DOHH2 (cell line): Measurements from ENCODE around the gene ZNF747.

Experiments
- H3F3A ChIP-seq: fragments of 200-600 bp; sonication (generic), shearing (Covaris generic); 2 replicates; pipeline ENCODE4 v1.6.0; 2016; ENCODE audit warnings: antibody characterized with exemption, mild to moderate bottlenecking; ENCODE audit not compliant: control insufficient read depth, insufficient read depth
- H3K27ac ChIP-seq: fragments of 200-600 bp; sonication (generic); 2 replicates; pipeline ENCODE4 v1.5.1; 2014; ENCODE audit warnings: low read depth, mild to moderate bottlenecking, low read length, moderate library complexity
- H3K27me3 ChIP-seq: fragments of 200-600 bp; sonication (generic); 2 replicates; pipeline ENCODE4 v1.6.1; 2014; ENCODE audit warnings: mild to moderate bottlenecking, low read length, mixed read lengths; ENCODE audit not compliant: control insufficient read depth
- H3K36me3 ChIP-seq: fragments of 200-600 bp; sonication (generic); 2 replicates; pipeline ENCODE4 v1.6.1; 2014; ENCODE audit warnings: mild to moderate bottlenecking, low read length, moderate library complexity, mixed read lengths; ENCODE audit not compliant: control insufficient read depth
- H3K4me1 ChIP-seq: fragments of 200-600 bp; sonication (generic); 2 replicates; pipeline ENCODE4 v1.6.1; 2014; ENCODE audit warnings: mild to moderate bottlenecking, low read length, mixed read lengths; ENCODE audit not compliant: control insufficient read depth
- H3K4me2 ChIP-seq: fragments of 200-600 bp; sonication (generic); 2 replicates; pipeline ENCODE4 v1.6.0; 2014; ENCODE audit warnings: mild to moderate bottlenecking, low read length, moderate library complexity
- H3K4me3 ChIP-seq: fragments of 200-600 bp; sonication (generic); 2 replicates; pipeline ENCODE4 v1.5.1; 2014; ENCODE audit warnings: mild to moderate bottlenecking, low read length, mixed read lengths
- H3K79me2 ChIP-seq: fragments of 200-600 bp; sonication (generic); 2 replicates; pipeline ENCODE4 v1.6.1; 2014; ENCODE audit warnings: mild to moderate bottlenecking, low read length, mixed read lengths; ENCODE audit not compliant: control insufficient read depth
- H3K9me2 ChIP-seq: fragments of 200-600 bp; sonication (generic); replicated peaks from 2 replicates; pipeline ENCODE4 v1.6.1; 2014; ENCODE audit warnings: mild to moderate bottlenecking, low read length, mixed read lengths; ENCODE audit not compliant: control insufficient read depth
- H3K9me3 ChIP-seq: fragments of 200-600 bp; sonication (generic); 2 replicates; pipeline ENCODE4 v1.6.1; 2014; ENCODE audit warnings: antibody characterized with exemption, low read length, mixed read lengths; ENCODE audit not compliant: control insufficient read depth, insufficient read depth
- H4K20me1 ChIP-seq: fragments of 200-600 bp; sonication (generic); 2 replicates; pipeline ENCODE4 v1.6.0; 2014; ENCODE audit warnings: low read depth, mild to moderate bottlenecking, antibody characterized with exemption, low read length, moderate library complexity; ENCODE audit not compliant: control insufficient read depth, insufficient read depth
- CTCF ChIP-seq: fragments of 200-600 bp; sonication (generic); IDR thresholded peaks from one replicate; pipeline ENCODE4 v1.5.1; 2014; ENCODE audit warnings: antibody characterized with exemption, mild to moderate bottlenecking, low read depth, low read length; ENCODE audit not compliant: poor library complexity, severe bottlenecking
- EZH2phosphoT487 ChIP-seq: fragments of 200-600 bp; sonication (generic); IDR thresholded peaks from 2 replicates; pipeline ENCODE4 v1.6.1; 2017; ENCODE audit warnings: borderline replicate concordance, mild to moderate bottlenecking, antibody characterized with exemption, low read length, moderate library complexity, mixed read lengths

The ZNF747 gene

DNA sequence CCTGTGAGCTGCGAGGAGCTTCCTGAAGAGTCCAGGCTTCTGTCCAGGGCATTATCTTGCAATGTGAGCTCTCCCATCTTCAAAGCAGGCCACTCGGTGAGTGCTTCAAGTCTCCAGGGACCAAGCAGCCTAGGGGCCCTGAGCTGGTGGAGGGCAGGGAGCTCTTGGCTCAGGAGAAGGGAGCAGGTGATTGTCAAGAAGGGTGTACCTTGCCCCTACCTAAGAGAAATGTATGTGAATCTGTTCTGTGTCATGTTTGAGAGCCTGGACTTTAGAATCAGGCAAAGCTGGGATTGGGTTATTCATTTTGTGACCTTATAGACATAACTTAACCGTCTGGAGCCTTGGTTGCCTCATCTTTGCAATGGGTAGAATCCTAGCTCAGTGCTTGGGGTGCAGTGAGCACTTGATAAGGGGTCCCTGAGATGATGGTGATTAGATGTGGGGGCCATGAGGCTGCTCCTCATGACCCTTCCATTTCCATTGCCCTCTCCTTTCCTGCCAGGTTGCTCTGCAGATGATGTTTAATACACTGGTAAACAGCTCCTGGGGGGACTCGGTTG lies 24.2 kb downstream of the ZNF747 start:
- H3F3A ChIP-seq, result peaks cover 3% of the 10 kb centered on the region; the same call in 1 of the 2 replicates
- no peaks in the 10 kb centered on the region for H3K79me2 ChIP-seq
- no peaks in the 10 kb centered on the region for H3K4me1 ChIP-seq
- no peaks in the 10 kb centered on the region for H3K9me3 ChIP-seq
- H4K20me1 ChIP-seq, result no peaks in the 10 kb centered on the region
- H3K27me3 ChIP-seq, result no peaks in the 10 kb centered on the region
- TF ChIP-seq CTCF, result no peak
- TF ChIP-seq EZH2phosphoT487, result no peak
- H3K27ac ChIP-seq, result no peak overlapping the region
- H3K9me2 ChIP-seq, result no peaks in the 10 kb centered on the region
- H3K36me3 ChIP-seq, result peaks cover 73% of the 10 kb centered on the region
- H3K4me2 ChIP-seq, result no peak overlapping the region
- H3K4me3 ChIP-seq, result no peak overlapping the region

DNA sequence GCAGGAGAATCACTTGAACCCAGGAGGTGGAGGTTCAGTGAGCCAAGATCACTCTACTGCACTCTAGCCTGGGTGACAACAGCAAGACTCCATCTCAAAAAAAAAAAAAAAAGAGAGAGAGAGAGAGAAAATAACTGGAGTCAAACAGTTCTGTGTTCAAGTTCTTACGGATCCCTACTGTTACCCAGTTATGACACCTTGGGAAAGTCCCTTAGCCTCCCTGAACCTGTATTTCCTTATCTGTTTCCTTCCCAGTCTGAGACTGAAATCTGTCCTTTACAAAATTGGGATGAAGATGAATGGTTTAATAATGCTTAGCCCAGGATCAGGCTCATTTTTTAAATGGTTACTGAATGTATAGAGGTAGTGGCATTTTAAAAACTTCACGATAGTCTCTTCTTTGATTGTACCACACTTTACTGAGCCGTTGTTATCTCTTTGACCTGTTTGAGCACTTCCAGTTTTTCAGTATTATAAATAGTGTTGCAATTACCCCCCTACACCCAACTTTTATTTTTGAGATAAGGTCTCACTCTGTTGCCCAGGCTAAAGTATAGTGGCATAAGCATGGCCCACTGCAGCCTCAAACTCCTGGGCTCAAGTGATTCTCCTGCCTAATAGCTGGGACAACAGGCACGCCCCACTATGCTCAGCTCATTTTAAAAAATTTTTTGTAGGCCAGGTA lies 25.4 kb downstream of the ZNF747 start:
- H4K20me1 ChIP-seq, result no peaks in the 10 kb centered on the region
- no peak overlapping the region for H3K27ac ChIP-seq
- TF ChIP-seq EZH2phosphoT487 (no peak), CTCF (no peak)
- no peak overlapping the region for H3K4me3 ChIP-seq
- no peak overlapping the region for H3K4me2 ChIP-seq
- H3F3A ChIP-seq, result peaks cover 3% of the 10 kb centered on the region; the same call in 1 of the 2 replicates
- no peaks in the 10 kb centered on the region for H3K9me3 ChIP-seq
- no peaks in the 10 kb centered on the region for H3K79me2 ChIP-seq
- H3K9me2 ChIP-seq, result no peaks in the 10 kb centered on the region
- H3K4me1 ChIP-seq, result no peaks in the 10 kb centered on the region
- H3K27me3 ChIP-seq, result no peaks in the 10 kb centered on the region
- H3K36me3 ChIP-seq, result peaks cover 75% of the 10 kb centered on the region

DNA sequence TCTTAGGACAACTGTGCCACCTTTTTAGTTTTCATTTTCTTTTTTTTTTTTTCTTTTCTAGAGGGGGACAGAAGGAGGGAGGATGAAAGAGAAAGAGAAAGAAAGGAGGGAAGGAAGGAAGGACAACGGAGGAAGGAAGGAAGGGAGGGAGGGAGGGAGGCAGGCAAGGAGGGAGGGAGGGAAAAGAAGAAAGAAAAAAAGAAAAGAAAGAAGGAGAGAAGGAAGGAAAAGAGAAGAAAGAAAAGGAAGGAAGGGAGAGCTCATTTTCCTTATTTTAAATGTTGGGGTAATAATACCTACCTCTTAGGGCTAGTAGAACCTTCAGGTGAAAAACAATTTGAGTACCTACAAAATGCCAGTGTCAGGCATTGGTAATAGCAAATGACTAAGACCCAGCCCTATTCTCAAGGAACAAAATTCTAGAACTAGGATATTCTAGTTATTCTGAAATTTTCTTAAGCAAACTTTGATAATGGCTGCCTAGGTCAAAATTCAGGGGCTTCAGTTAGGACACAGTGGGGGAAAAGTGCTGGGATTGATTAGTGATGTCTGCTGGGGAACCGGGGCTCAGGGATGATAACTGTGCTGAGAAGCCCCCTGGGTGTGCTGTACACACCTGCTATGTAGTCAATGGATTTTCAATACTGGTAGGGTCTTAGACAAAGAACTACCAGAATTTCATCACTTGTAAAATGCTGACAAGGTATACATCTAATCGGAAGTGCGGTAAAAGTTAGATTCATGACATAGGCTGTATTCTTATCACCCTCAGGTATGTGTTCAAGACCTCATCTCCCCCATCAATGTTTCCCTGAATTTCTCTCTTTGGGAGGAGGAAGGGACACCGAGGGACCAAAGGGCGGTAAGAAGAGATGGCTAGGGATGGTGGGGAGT lies 31.0 kb downstream of the ZNF747 start:
- Histone ChIP-seq H4K20me1 (no peaks in the 10 kb centered on the region), H3K4me2 (no peak overlapping the region), H3F3A (no peaks in the 10 kb centered on the region), H3K9me3 (no peaks in the 10 kb centered on the region), H3K4me3 (no peak overlapping the region), H3K27ac (no peak overlapping the region), H3K79me2 (no peaks in the 10 kb centered on the region; the same call in none of the 2 replicates), H3K4me1 (no peaks in the 10 kb centered on the region), H3K36me3 (peaks cover 54% of the 10 kb centered on the region), H3K27me3 (no peaks in the 10 kb centered on the region), H3K9me2 (no peaks in the 10 kb centered on the region)
- no peak for TF ChIP-seq EZH2phosphoT487
